DMS 273 (cell line): ENCODE results near the gene VPS29.
"Not testable (repeated sequence)": the region's sequence is repeated elsewhere in the genome, so short reads cannot be mapped to it uniquely, and the experiment has no call there.

Experiments used
- DNase-seq: peaks from one replicate; lab custom pipeline; 2025; ENCODE audit not compliant: unreplicated experiment; lab: John Stamatoyannopoulos, UW

Gene VPS29

DNA sequence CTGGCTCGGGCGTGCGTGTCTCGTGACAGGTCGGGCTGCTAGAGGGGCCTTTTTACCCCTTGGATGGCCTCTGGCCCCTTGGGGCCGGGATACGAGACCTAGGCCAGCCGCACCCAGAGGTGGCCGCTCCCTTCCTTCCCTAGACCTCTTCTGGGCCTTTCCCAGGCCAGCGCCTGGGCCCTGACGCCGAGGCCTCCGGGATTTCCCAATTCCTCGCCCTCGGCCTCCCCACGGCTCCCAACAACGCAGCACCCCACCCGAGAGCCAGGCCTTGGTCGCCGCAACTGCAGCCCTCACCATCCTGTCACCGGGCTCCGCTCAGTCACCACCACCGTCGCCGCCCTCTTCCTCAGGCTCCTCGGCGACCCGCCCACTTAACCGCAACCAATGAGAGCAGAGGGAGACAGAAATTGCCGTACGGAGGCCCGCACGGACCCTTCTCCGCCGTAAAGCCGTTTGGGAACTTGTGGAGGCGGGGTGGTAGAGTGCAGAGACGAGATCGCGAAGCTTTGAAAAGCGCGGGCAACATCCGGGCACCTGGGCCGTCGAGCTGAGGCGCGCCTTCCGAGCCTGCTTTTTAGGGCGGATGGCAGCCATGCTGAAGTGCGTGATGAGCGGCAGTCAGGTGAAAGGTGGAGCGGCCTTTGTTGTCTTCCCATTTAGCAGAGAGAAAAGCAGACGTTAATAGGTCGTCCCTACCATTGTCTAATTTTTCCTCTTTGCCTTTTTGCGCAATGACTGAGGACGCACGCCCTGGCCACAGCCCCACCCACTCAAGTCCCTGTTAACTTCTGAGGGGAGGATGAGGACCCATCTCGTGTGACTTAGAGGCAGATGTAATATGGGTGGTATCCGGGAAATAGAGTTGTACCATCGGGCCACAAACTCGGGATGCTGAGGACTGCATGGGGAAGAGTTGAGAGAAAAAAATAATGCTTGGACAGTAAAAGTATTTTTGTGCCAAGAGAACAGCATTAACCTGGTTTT, at the start of gene VPS29, which contains the start of gene RAD9B:
Gene VPS29, minus strand, starts transcription at position 360 of the 987 bp plus-strand sequence. Its CDS starts 60 bp downstream, at position 300.
Gene RAD9B, plus strand, starts transcription at position 580 of the 987 bp plus-strand sequence. Its CDS starts 7 bp downstream, at position 587.
- DNase-seq, result peak; percentile 97

GRCh38 chr12:110550981-110551380, 49.1 kb upstream of the VPS29 start:
- no peak for DNase-seq

GRCh38 chr12:110549716-110550115, 47.8 kb upstream of the VPS29 start:
- no peak for DNase-seq

GRCh38 chr12:110548678-110549077, 46.8 kb upstream of the VPS29 start:
- DNase-seq, result no peak

GRCh38 chr12:110547090-110547489, 45.2 kb upstream of the VPS29 start:
- no peak for DNase-seq

- peak; percentile 48 for DNase-seq
Observed at GRCh38 chr12:110546339-110546738, 44.4 kb upstream of the VPS29 start.

- no peak for DNase-seq
Observed at GRCh38 chr12:110545812-110546211, 43.9 kb upstream of the VPS29 start.

- not testable (repeated sequence) for DNase-seq
Observed at GRCh38 chr12:110545259-110545658, 43.3 kb upstream of the VPS29 start.

- DNase-seq, result no peak
Observed at GRCh38 chr12:110543965-110544364, 42.1 kb upstream of the VPS29 start.

DNA sequence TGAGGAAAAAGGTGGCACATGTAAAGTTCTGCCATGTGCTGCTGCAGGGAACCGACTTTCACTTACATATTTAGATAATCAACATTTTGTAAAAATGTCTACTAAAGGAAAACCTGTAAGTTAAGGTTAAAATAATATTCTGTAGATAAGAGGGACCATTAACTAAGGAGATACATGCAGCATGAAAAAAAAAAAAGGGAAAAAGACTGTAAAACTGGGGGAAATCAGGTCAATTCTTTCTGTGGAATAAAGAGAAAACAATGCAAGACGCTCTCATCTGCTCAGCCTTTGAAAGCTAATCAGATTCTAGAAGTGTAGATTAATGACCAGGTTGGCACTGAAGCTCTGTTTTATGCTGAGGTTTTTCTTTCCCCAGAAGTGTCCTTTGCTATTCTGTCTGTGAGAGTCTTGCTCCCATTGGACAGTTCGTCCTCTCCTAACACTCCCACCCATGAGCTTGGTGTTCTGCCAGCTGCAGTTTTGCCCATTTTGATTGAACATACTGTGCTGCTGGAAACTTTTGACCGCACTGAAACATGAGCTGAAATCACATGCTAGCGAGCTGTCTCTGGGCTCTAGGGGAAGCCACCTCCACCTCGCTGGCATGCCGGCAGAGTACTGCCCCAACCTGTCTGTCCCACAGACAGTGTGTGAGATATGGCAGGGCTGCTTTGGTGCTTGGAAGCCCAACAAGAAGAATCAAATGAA, 41.5 kb upstream of the VPS29 start:
- peak; percentile 96 for DNase-seq

DNA sequence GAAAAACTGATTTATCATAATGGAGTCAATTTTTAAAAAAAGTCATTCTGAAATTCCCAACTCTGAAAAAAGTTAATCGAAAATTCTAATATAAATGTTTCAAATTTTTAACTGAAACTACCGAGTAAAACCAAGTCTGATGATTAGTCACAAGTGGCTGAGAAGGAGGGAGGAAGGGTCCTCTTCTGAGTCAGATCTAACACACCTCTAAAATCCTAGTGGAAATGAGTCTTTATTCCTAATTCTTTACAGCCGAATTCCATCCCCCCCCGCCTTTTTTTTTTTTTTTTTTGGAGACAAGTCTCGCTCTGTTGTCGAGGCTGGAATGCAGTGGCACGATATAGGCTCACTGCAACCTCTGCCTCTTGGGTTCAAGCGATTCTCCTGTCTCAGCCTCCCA, 38.1 kb upstream of the VPS29 start:
- no peak for DNase-seq

DNA sequence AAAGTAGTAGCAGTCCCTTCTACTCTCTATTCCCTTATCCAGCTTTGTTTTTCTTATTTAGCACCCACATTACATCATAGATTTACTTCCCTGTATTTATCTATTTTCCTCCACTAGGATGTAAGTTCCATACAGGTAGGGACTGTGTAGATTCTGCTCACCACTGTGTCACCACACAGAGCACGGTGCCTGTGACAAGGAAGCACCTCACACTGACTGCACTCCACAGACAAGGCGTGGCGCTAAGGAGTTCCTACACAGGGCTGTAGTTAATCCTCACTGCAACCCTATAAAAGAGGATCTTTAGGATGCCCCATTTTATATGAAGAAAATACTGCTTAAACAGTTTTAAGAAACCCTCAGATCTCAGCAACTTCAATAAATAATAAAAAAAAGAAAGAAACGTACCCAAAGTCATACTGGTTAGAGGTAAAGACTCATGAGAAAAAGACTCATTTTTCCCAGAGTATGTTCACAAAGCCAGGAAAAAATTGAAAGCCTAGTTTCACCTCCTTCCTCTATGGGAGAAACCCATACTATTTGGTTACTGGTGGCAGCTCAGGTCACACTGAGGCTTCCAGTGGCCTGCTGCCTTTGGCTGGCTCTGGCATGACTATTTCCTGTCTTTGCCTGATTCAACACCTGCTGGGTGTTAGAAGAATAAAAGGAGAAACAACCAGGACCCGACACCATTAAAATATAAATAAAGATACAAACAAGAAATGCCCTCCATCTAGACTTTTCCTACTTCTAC, 37.1 kb upstream of the VPS29 start:
- no peak for DNase-seq

- DNase-seq, result no peak
Observed at GRCh38 chr12:110537605-110538409, 35.9 kb upstream of the VPS29 start.

- DNase-seq, result no peak
Observed at GRCh38 chr12:110536834-110537604, 35.1 kb upstream of the VPS29 start.

- no peak for DNase-seq
Observed at GRCh38 chr12:110534811-110535210, 32.9 kb upstream of the VPS29 start.

GRCh38 chr12:110533607-110534006, 31.7 kb upstream of the VPS29 start:
- no peak for DNase-seq

GRCh38 chr12:110532644-110533043, 30.7 kb upstream of the VPS29 start:
- DNase-seq, result no peak

- no peak for DNase-seq
Observed at GRCh38 chr12:110531741-110532333, 29.9 kb upstream of the VPS29 start.

GRCh38 chr12:110530511-110530910, 28.6 kb upstream of the VPS29 start:
- DNase-seq, result no peak
